ENCODE results near the gene TASP1.

TASP1 gene

GRCh38 chr20:13418263-13419229, 220.2 kb downstream of the TASP1 start:
- TF ChIP-seq ZNF384 (IDR thresholded peaks at IDR 0.05) (no peak), HDGF (IDR thresholded peaks at IDR 0.05; ENCODE audit: borderline replicate concordance) (no peak), LEF1 (IDR thresholded peaks at IDR 0.05; ENCODE audit: borderline replicate concordance) (no peak), SP1 (IDR thresholded peaks at IDR 0.05) (no peak), FOXM1 (IDR thresholded peaks at IDR 0.05; ENCODE audit: borderline replicate concordance) (no peak), PKNOX1 (IDR thresholded peaks at IDR 0.05) (no peak), FOXA1 (IDR thresholded peaks at IDR 0.05) (no peak), BHLHE40 (IDR thresholded peaks at IDR 0.05; ENCODE audit: borderline replicate concordance) (no peak), FOXK2 (IDR thresholded peaks at IDR 0.05) (no peak)
- ChIA-PET POLR2A (interaction anchor here (0.6 kb wide), 1 partner anchor 458 kb away, joined by 4 read pairs; no protein-coding TSS in a partner anchor), CTCF (no interaction called here)
- no peak for DNase-seq (ENCODE audit: extremely low spot score)

- TF ChIP-seq HDGF (IDR thresholded peaks at IDR 0.05; ENCODE audit: borderline replicate concordance) (no peak), ZNF384 (IDR thresholded peaks at IDR 0.05) (no peak), BHLHE40 (IDR thresholded peaks at IDR 0.05; ENCODE audit: borderline replicate concordance) (no peak), ARNT (IDR thresholded peaks at IDR 0.05) (no peak), SP1 (IDR thresholded peaks at IDR 0.05) (no peak), ELF4 (IDR thresholded peaks at IDR 0.05) (no peak), LEF1 (IDR thresholded peaks at IDR 0.05; ENCODE audit: borderline replicate concordance) (no peak)
- no peak for DNase-seq (ENCODE audit: extremely low spot score)
- ChIA-PET CTCF (no interaction called here), POLR2A (no interaction called here)
These were observed 222.2 kb downstream of the TASP1 start for GRCh38 chr20:13416531-13416930.

GRCh38 chr20:13412806-13413445, 225.8 kb downstream of the TASP1 start:
- TF ChIP-seq FOXM1 (IDR thresholded peaks at IDR 0.05; ENCODE audit: borderline replicate concordance) (no peak), TARDBP (IDR thresholded peaks at IDR 0.05) (no peak), SUZ12 (IDR thresholded peaks at IDR 0.05) (no peak), LEF1 (IDR thresholded peaks at IDR 0.05; ENCODE audit: borderline replicate concordance) (no peak), L3MBTL2 (conservative IDR thresholded peaks at IDR 0.05) (no peak), BHLHE40 (IDR thresholded peaks at IDR 0.05; ENCODE audit: borderline replicate concordance) (no peak), SP1 (IDR thresholded peaks at IDR 0.05) (no peak), ZNF384 (IDR thresholded peaks at IDR 0.05) (no peak), FOXA1 (IDR thresholded peaks at IDR 0.05) (no peak)
- CTCF ChIA-PET = interaction anchor here (0.6 kb wide), 1 partner anchor 185 kb away, joined by 3 read pairs; no protein-coding TSS in a partner anchor
- POLR2A ChIA-PET = no interaction called here
- DNase-seq (ENCODE audit: extremely low spot score) = no peak

- CTCF ChIA-PET = no interaction called here
- POLR2A ChIA-PET = no interaction called here
- no peak for DNase-seq (ENCODE audit: extremely low spot score)
- TF ChIP-seq SP1 (IDR thresholded peaks at IDR 0.05) = no peak
- TF ChIP-seq ARNT (IDR thresholded peaks at IDR 0.05) = no peak
- no peak for TF ChIP-seq FOXK2 (IDR thresholded peaks at IDR 0.05)
- no peak for TF ChIP-seq FOXA1 (IDR thresholded peaks at IDR 0.05)
- no peak for TF ChIP-seq PKNOX1 (IDR thresholded peaks at IDR 0.05)
- no peak for TF ChIP-seq L3MBTL2 (conservative IDR thresholded peaks at IDR 0.05)
- TF ChIP-seq FOXM1 (IDR thresholded peaks at IDR 0.05; ENCODE audit: borderline replicate concordance) = no peak
- TF ChIP-seq NFRKB (IDR thresholded peaks at IDR 0.05) = no peak
- no peak for TF ChIP-seq CTBP1 (IDR thresholded peaks at IDR 0.05; ENCODE audit: borderline replicate concordance)
- TF ChIP-seq BHLHE40 (IDR thresholded peaks at IDR 0.05; ENCODE audit: borderline replicate concordance) = no peak
- TF ChIP-seq HDGF (IDR thresholded peaks at IDR 0.05; ENCODE audit: borderline replicate concordance) = no peak
- TF ChIP-seq TARDBP (IDR thresholded peaks at IDR 0.05) = no peak
These were observed 234.4 kb downstream of the TASP1 start for GRCh38 chr20:13404293-13404692.

DNA sequence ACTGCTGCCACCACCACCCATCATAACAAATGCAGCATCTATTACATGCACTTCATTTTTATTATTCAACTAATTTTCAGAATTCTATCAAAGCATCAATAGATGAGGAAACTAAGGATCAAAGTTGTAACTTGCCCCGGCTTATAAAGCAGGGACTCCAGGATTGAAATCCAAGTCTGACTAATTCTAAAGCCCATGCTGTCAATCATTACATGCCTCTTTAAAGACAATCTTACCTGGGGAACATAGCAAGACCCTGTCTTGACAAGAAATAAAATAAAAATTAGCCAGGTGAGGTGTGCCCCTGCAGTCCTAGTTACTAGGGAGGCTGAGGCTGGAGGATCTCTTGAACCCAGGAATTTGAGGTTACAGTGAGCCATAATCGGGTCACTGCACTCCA, 235.3 kb downstream of the TASP1 start:
- TF ChIP-seq SP1 (IDR thresholded peaks at IDR 0.05) = no peak
- TF ChIP-seq PKNOX1 (IDR thresholded peaks at IDR 0.05) = 0 out of 2 replicates have a peak, but pooled peaks have one; percentile 6
- no peak for TF ChIP-seq HDGF (IDR thresholded peaks at IDR 0.05; ENCODE audit: borderline replicate concordance)
- TF ChIP-seq ZNF384 (IDR thresholded peaks at IDR 0.05) = no peak
- TF ChIP-seq FOXK2 (IDR thresholded peaks at IDR 0.05) = no peak
- ChIA-PET POLR2A (no interaction called here), CTCF (interaction anchor here (0.6 kb wide), 2 partner anchors 33 to 63 kb away, joined by 3 to 5 read pairs; no protein-coding TSS in a partner anchor)
- DNase-seq (ENCODE audit: extremely low spot score) = no peak

DNA sequence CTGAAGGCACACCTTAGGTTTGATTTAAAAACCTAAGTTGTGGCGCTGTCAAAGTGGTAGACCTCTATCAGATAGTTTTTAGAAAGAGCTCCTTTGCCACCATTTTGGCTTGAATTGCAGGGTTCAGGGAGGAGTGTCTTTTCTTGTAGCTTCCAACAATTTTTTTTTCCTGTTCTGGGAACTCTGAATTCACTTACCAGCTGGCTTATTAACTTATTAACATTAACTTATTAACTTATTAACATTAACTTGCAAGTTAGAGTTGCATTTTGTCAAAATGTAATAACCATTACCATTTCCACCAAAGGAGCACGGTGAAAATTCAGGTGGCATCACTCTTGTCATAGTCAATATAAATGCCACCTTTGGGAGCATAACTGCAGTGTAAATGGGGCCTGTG, 235.7 kb downstream of the TASP1 start:
- ChIA-PET POLR2A (no interaction called here), CTCF (interaction anchor here (0.6 kb wide), 1 partner anchor 33 kb away, joined by 3 read pairs; no protein-coding TSS in a partner anchor)
- TF ChIP-seq HDGF (IDR thresholded peaks at IDR 0.05; ENCODE audit: borderline replicate concordance) = no peak
- TF ChIP-seq FOXK2 (IDR thresholded peaks at IDR 0.05) = no peak
- TF ChIP-seq ELF4 (IDR thresholded peaks at IDR 0.05) = no peak
- TF ChIP-seq SP1 (IDR thresholded peaks at IDR 0.05) = no peak
- no peak for TF ChIP-seq FOXA1 (IDR thresholded peaks at IDR 0.05)
- no peak for TF ChIP-seq ZNF384 (IDR thresholded peaks at IDR 0.05)
- TF ChIP-seq L3MBTL2 (conservative IDR thresholded peaks at IDR 0.05) = no peak
- no peak for TF ChIP-seq LEF1 (IDR thresholded peaks at IDR 0.05; ENCODE audit: borderline replicate concordance)
- TF ChIP-seq TARDBP (IDR thresholded peaks at IDR 0.05) = no peak
- TF ChIP-seq FOXM1 (IDR thresholded peaks at IDR 0.05; ENCODE audit: borderline replicate concordance) = no peak
- TF ChIP-seq ARNT (IDR thresholded peaks at IDR 0.05) = no peak
- no peak for TF ChIP-seq CTBP1 (IDR thresholded peaks at IDR 0.05; ENCODE audit: borderline replicate concordance)
- DNase-seq (ENCODE audit: extremely low spot score) = no peak

All from HEK293T (cell line).